MG63 (cell line): ENCODE results near the gene RNLS. TPM values are rescaled to one million over a fixed set of nuclear protein-coding genes. Genes with fewer than 3 reads are reported as not detected.
A peak's percentile ranks its signal among the peaks of the same experiment; 100 is the strongest.

ENCODE experiments used
- DNase-seq: peaks from one replicate; pipeline ENCODE4 v3.0.0-alpha.2; 2020
- H3K27me3 ChIP-seq: fragments of 250-450 bp; sonication (Bioruptor Pico); 2 replicates; pipeline ENCODE4 v1.5.1; 2020; ENCODE audit warnings: mild to moderate bottlenecking, moderate library complexity
- H3K36me3 ChIP-seq: fragments of 250-450 bp; sonication (Bioruptor Pico); 2 replicates; pipeline ENCODE4 v1.5.1; 2020; ENCODE audit warnings: mild to moderate bottlenecking, moderate library complexity
- H3K4me3 ChIP-seq: fragments of 250-450 bp; sonication (Bioruptor Pico); 2 replicates; pipeline ENCODE4 v1.5.1; 2020; ENCODE audit warnings: mild to moderate bottlenecking, moderate library complexity
- H3K9me3 ChIP-seq: fragments of 250-450 bp; sonication (Bioruptor Pico); 2 replicates; pipeline ENCODE4 v1.5.1; 2020; ENCODE audit warnings: mild to moderate bottlenecking, moderate library complexity
- total RNA-seq: library from RNA; depleted of rRNA; stranded (reverse); fragments of >200 nt; shearing (Covaris generic); gene quantifications from 2 replicates; pipeline ENCODE4 v1.2.3, GENCODE V29; 2014; ENCODE audit warnings: low replicate concordance

Gene RNLS
- total RNA-seq, 1 experiment from 2014 or later, result 14.8 TPM

GRCh38 chr10:88433565-88434186 lies 149.4 kb downstream of the RNLS start:
- Histone ChIP-seq H3K27me3 (no peaks in the 10 kb centered on the region), H3K9me3 (peaks cover 1% of the 10 kb centered on the region; the same call in 1 of the 2 replicates), H3K4me3 (no peak overlapping the region), H3K36me3 (no peaks in the 10 kb centered on the region)
- DNase-seq, result no peak

- H3K36me3 ChIP-seq, result no peaks in the 10 kb centered on the region
- no peaks in the 10 kb centered on the region for H3K27me3 ChIP-seq
- peaks cover 1% of the 10 kb centered on the region; the same call in 1 of the 2 replicates for H3K9me3 ChIP-seq
- no peak overlapping the region for H3K4me3 ChIP-seq
- DNase-seq, result no peak
Measured at GRCh38 chr10:88431103-88431502, 152.0 kb downstream of the RNLS start.

GRCh38 chr10:88428976-88429375 lies 154.1 kb downstream of the RNLS start:
- no peak for DNase-seq
- H3K36me3 ChIP-seq, result no peaks in the 10 kb centered on the region

GRCh38 chr10:88428442-88428841 lies 154.7 kb downstream of the RNLS start:
- DNase-seq, result peak; percentile 16
- Histone ChIP-seq H3K27me3 (no peaks in the 10 kb centered on the region), H3K9me3 (peaks cover 1% of the 10 kb centered on the region; the same call in 1 of the 2 replicates), H3K4me3 (no peak overlapping the region), H3K36me3 (no peaks in the 10 kb centered on the region)

More at GRCh38 chr10:88428976-88429375, 154.1 kb downstream of the RNLS start:
- peaks cover 1% of the 10 kb centered on the region; the same call in 1 of the 2 replicates for H3K9me3 ChIP-seq
- no peaks in the 10 kb centered on the region for H3K27me3 ChIP-seq
- H3K4me3 ChIP-seq, result no peak overlapping the region

GRCh38 chr10:88427024-88427423 lies 156.1 kb downstream of the RNLS start:
- no peaks in the 10 kb centered on the region for H3K36me3 ChIP-seq
- H3K9me3 ChIP-seq, result no peaks in the 10 kb centered on the region
- no peak for DNase-seq
- no peaks in the 10 kb centered on the region for H3K27me3 ChIP-seq
- no peak overlapping the region for H3K4me3 ChIP-seq

GRCh38 chr10:88424881-88425280 lies 158.2 kb downstream of the RNLS start:
- Histone ChIP-seq H3K27me3 (no peaks in the 10 kb centered on the region), H3K36me3 (no peaks in the 10 kb centered on the region), H3K9me3 (no peaks in the 10 kb centered on the region), H3K4me3 (no peak overlapping the region)
- no peak for DNase-seq

- Histone ChIP-seq H3K9me3 (no peaks in the 10 kb centered on the region), H3K36me3 (no peaks in the 10 kb centered on the region), H3K4me3 (no peak overlapping the region), H3K27me3 (no peaks in the 10 kb centered on the region)
- DNase-seq, result no peak
Measured at GRCh38 chr10:88423732-88424131, 159.4 kb downstream of the RNLS start.

GRCh38 chr10:88421590-88421989 lies 161.5 kb downstream of the RNLS start:
- no peaks in the 10 kb centered on the region for H3K9me3 ChIP-seq
- no peaks in the 10 kb centered on the region for H3K27me3 ChIP-seq
- no peaks in the 10 kb centered on the region for H3K36me3 ChIP-seq
- DNase-seq, result no peak
- no peak overlapping the region for H3K4me3 ChIP-seq

GRCh38 chr10:88418871-88419270 lies 164.2 kb downstream of the RNLS start:
- Histone ChIP-seq H3K36me3 (no peaks in the 10 kb centered on the region), H3K27me3 (no peaks in the 10 kb centered on the region), H3K9me3 (no peaks in the 10 kb centered on the region), H3K4me3 (no peak overlapping the region)
- no peak for DNase-seq

- DNase-seq, result no peak
- no peaks in the 10 kb centered on the region for H3K27me3 ChIP-seq
- H3K9me3 ChIP-seq, result no peaks in the 10 kb centered on the region
- no peaks in the 10 kb centered on the region for H3K36me3 ChIP-seq
- H3K4me3 ChIP-seq, result no peak overlapping the region
Measured at GRCh38 chr10:88417387-88418030, 165.6 kb downstream of the RNLS start.

- H3K4me3 ChIP-seq, result no peak overlapping the region
- DNase-seq, result no peak
- no peaks in the 10 kb centered on the region for H3K9me3 ChIP-seq
- H3K27me3 ChIP-seq, result no peaks in the 10 kb centered on the region
- no peaks in the 10 kb centered on the region for H3K36me3 ChIP-seq
Measured at GRCh38 chr10:88416801-88417200, 166.3 kb downstream of the RNLS start.

- Histone ChIP-seq H3K27me3 (no peaks in the 10 kb centered on the region), H3K36me3 (no peaks in the 10 kb centered on the region), H3K9me3 (no peaks in the 10 kb centered on the region), H3K4me3 (no peak overlapping the region)
- DNase-seq, result no peak
Measured at GRCh38 chr10:88415533-88416130, 167.5 kb downstream of the RNLS start.

- DNase-seq, result no peak
- Histone ChIP-seq H3K4me3 (no peak overlapping the region), H3K36me3 (no peaks in the 10 kb centered on the region), H3K9me3 (no peaks in the 10 kb centered on the region), H3K27me3 (no peaks in the 10 kb centered on the region)
Measured at GRCh38 chr10:88413412-88413811, 169.7 kb downstream of the RNLS start.

GRCh38 chr10:88411772-88412349 lies 171.3 kb downstream of the RNLS start:
- DNase-seq, result no peak
- H3K9me3 ChIP-seq, result no peaks in the 10 kb centered on the region
- no peaks in the 10 kb centered on the region for H3K36me3 ChIP-seq
- H3K27me3 ChIP-seq, result no peaks in the 10 kb centered on the region
- H3K4me3 ChIP-seq, result no peak overlapping the region

GRCh38 chr10:88409824-88410223 lies 173.3 kb downstream of the RNLS start:
- Histone ChIP-seq H3K27me3 (no peaks in the 10 kb centered on the region), H3K36me3 (no peaks in the 10 kb centered on the region), H3K9me3 (no peaks in the 10 kb centered on the region), H3K4me3 (no peak overlapping the region)
- DNase-seq, result no peak

GRCh38 chr10:88409236-88409635 lies 173.9 kb downstream of the RNLS start:
- Histone ChIP-seq H3K27me3 (no peaks in the 10 kb centered on the region), H3K36me3 (no peaks in the 10 kb centered on the region), H3K4me3 (no peak overlapping the region), H3K9me3 (no peaks in the 10 kb centered on the region)
- no peak for DNase-seq

GRCh38 chr10:88408096-88408495 lies 175.0 kb downstream of the RNLS start:
- DNase-seq, result no peak
- no peak overlapping the region for H3K4me3 ChIP-seq
- no peaks in the 10 kb centered on the region for H3K27me3 ChIP-seq
- no peaks in the 10 kb centered on the region for H3K36me3 ChIP-seq
- H3K9me3 ChIP-seq, result no peaks in the 10 kb centered on the region
